Skin epidermis (tissue), 12 donors: ENCODE data around the gene BTN2A1.
"Not testable (repeated sequence)": the region's sequence is repeated elsewhere in the genome, so short reads cannot be mapped to it uniquely, and the experiment has no call there.

Source experiments
- H3K27ac ChIP-seq, 21 experiments: fragments of 200-600 bp; sonication (generic) in 11 of 21; one replicate each; pipeline ENCODE4 v1.5.0; 2020; ENCODE audit warnings: mild to moderate bottlenecking in 3 of 21, inconsistent platforms in 2 of 21, moderate library complexity in 2 of 21
- H3K4me3 ChIP-seq, 7 experiments: fragments of 200-600 bp; sonication (generic) in 2 of 7; one replicate each; pipeline ENCODE4 v1.5.0; 2020; ENCODE audit warnings: inconsistent platforms in 2 of 7, mild to moderate bottlenecking in 2 of 7, moderate library complexity in 1 of 7

BTN2A1 gene

GRCh38 chr6:26461353-26461752, 3.6 kb downstream of the BTN2A1 start:
- not testable (repeated sequence) for H3K4me3 ChIP-seq, H3K27ac ChIP-seq

- no peak overlapping the region for H3K27ac ChIP-seq
Observed at GRCh38 chr6:26464014-26464413, 6.3 kb downstream of the BTN2A1 start.

GRCh38 chr6:26464416-26465131, 6.8 kb downstream of the BTN2A1 start:
- Histone ChIP-seq H3K4me3 (no peak overlapping the region), H3K27ac (no peak overlapping the region)

More at GRCh38 chr6:26464014-26464413, 6.3 kb downstream of the BTN2A1 start:
- H3K4me3 ChIP-seq = no peak overlapping the region

- no peak overlapping the region for H3K4me3 ChIP-seq
- no peak overlapping the region for H3K27ac ChIP-seq
Observed at GRCh38 chr6:26465776-26466175, 8.0 kb downstream of the BTN2A1 start.

GRCh38 chr6:26468829-26469228, 11.1 kb downstream of the BTN2A1 start:
- Histone ChIP-seq H3K4me3 (no peak overlapping the region), H3K27ac (no peak overlapping the region)

GRCh38 chr6:26470643-26471042, 12.9 kb downstream of the BTN2A1 start:
- Histone ChIP-seq H3K27ac (no peak overlapping the region), H3K4me3 (no peak overlapping the region)

- H3K4me3 ChIP-seq = no peak overlapping the region
- peak overlapping the region in 4 of 21 experiments; percentile 92 to 97 (median 94) for H3K27ac ChIP-seq
Observed at GRCh38 chr6:26471970-26472369, 14.2 kb downstream of the BTN2A1 start.

GRCh38 chr6:26472549-26473290, 15.0 kb downstream of the BTN2A1 start:
- H3K27ac ChIP-seq = peak overlapping the region in 19 of 21 experiments; percentile 14 to 97 (median 89)
- no peak overlapping the region for H3K4me3 ChIP-seq

GRCh38 chr6:26473429-26473757, 15.6 kb downstream of the BTN2A1 start:
- H3K4me3 ChIP-seq = peak overlapping the region; percentile 17 to 42 (median 24)

GRCh38 chr6:26473758-26474438, 16.1 kb downstream of the BTN2A1 start:
- Histone ChIP-seq H3K27ac (peak overlapping the region in 20 of 21 experiments; percentile 75 to 97 (median 89)), H3K4me3 (peak overlapping the region; percentile 17 to 42 (median 24))

More at GRCh38 chr6:26473429-26473757, 15.6 kb downstream of the BTN2A1 start:
- H3K27ac ChIP-seq = peak overlapping the region in 19 of 21 experiments; percentile 14 to 97 (median 89)

- Histone ChIP-seq H3K27ac (peak overlapping the region; percentile 44 to 97 (median 89)), H3K4me3 (peak overlapping the region; percentile 17 to 42 (median 24))
Observed at GRCh38 chr6:26474439-26474881, 16.7 kb downstream of the BTN2A1 start.

GRCh38 chr6:26475823-26476729, 18.3 kb downstream of the BTN2A1 start:
- Histone ChIP-seq H3K4me3 (no peak overlapping the region), H3K27ac (peak overlapping the region in 13 of 21 experiments; percentile 5 to 95 (median 76))

GRCh38 chr6:26476896-26477295, 19.1 kb downstream of the BTN2A1 start:
- H3K4me3 ChIP-seq = no peak overlapping the region
- H3K27ac ChIP-seq = peak overlapping the region in 11 of 21 experiments; percentile 3 to 95 (median 55)

- no peak overlapping the region for H3K4me3 ChIP-seq
- H3K27ac ChIP-seq = peak overlapping the region in 13 of 21 experiments; percentile 1 to 95 (median 41)
Observed at GRCh38 chr6:26477426-26477825, 19.7 kb downstream of the BTN2A1 start.

GRCh38 chr6:26478100-26478984, 20.6 kb downstream of the BTN2A1 start:
- peak overlapping the region in 10 of 21 experiments; percentile 1 to 95 (median 32) for H3K27ac ChIP-seq
- H3K4me3 ChIP-seq = no peak overlapping the region

- Histone ChIP-seq H3K27ac (peak overlapping the region in 4 of 21 experiments; percentile 7 to 66 (median 44)), H3K4me3 (no peak overlapping the region)
Observed at GRCh38 chr6:26478985-26479278, 21.2 kb downstream of the BTN2A1 start.

- H3K27ac ChIP-seq = no peak overlapping the region
Observed at GRCh38 chr6:26482338-26482737, 24.6 kb downstream of the BTN2A1 start.

GRCh38 chr6:26483727-26484126, 26.0 kb downstream of the BTN2A1 start:
- H3K27ac ChIP-seq = no peak overlapping the region
- H3K4me3 ChIP-seq = no peak overlapping the region

More at GRCh38 chr6:26482338-26482737, 24.6 kb downstream of the BTN2A1 start:
- no peak overlapping the region for H3K4me3 ChIP-seq
